ENCODE measurements around the gene CD300E.

Gene CD300E

GRCh38 chr17:74625661-74626060, 2.1 kb upstream of the CD300E start:
- no peak for DNase-seq (ENCODE audit: extremely low read depth, low read depth)
- TF ChIP-seq CTCF (IDR thresholded peaks at IDR 0.05; ENCODE audit: low read depth, low read length, missing control alignments), result no peak
- no peak overlapping the region for H3K4me3 ChIP-seq (replicated peaks; ENCODE audit: low read depth, low read length)

- no peak for DNase-seq (ENCODE audit: extremely low read depth, low read depth)
- TF ChIP-seq CTCF (IDR thresholded peaks at IDR 0.05; ENCODE audit: low read depth, low read length, missing control alignments), result no peak
- H3K4me3 ChIP-seq (replicated peaks; ENCODE audit: low read depth, low read length), result no peak overlapping the region
Observed at GRCh38 chr17:74624131-74624530, 593 bp upstream of the CD300E start.

DNA sequence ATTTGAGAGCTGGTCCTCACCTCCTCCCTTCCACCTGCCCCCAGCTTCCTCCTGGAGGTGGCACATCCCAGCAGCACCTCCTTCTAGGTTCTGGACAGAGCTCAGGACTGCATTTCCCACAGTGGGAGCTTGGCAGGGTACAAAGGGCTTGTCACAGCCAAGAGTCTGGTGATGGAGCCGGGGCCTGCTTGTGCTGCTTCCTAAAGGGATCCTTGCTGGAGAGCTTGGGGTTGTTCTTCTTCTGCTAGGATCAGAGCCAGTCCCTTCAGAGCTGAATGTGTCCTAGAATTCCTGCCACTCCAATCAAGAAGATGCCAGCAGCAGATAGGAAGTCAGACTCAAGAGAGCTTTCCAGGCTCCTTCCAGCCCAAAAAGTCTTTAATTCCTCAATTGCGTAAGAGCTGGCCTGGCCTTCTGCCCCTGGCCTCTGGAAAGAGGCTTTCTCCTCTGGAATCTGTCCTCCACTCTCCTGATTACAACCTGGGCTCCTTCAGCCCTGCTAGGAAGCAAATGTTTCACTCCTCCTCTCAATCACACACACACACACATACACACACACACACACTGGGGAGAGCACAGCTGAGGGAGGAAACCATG, 4.4 kb downstream of the CD300E start:
- DNase-seq (ENCODE audit: extremely low read depth, low read depth), result no peak
- H3K4me3 ChIP-seq (replicated peaks; ENCODE audit: low read depth, low read length), result no peak overlapping the region
- no peak for TF ChIP-seq CTCF (IDR thresholded peaks at IDR 0.05; ENCODE audit: low read depth, low read length, missing control alignments)

DNA sequence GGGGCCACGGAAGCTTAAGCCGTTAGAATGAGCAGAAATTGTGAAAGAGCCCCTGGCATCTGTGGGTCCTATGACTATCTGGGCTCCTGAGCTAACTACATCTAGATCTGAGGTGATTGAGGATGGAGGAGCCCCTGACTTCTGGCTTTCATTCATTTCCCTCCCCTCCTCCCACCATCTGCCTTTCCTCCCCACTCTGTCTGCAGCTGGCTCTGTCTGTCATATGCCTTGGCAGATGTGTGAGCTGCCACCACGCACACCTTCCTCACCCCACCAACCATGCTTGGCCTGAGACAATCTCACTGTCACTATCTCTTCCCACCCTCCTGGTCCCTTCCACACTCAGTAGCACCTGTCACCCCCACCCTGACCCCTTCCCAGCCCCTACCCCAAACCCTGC, 5.1 kb downstream of the CD300E start:
- no peak for TF ChIP-seq CTCF (IDR thresholded peaks at IDR 0.05; ENCODE audit: low read depth, low read length, missing control alignments)
- no peak overlapping the region for H3K4me3 ChIP-seq (replicated peaks; ENCODE audit: low read depth, low read length)
- no peak for DNase-seq (ENCODE audit: extremely low read depth, low read depth)

GRCh38 chr17:74616696-74617095, 6.8 kb downstream of the CD300E start:
- TF ChIP-seq CTCF (IDR thresholded peaks at IDR 0.05; ENCODE audit: low read depth, low read length, missing control alignments), result no peak

DNA sequence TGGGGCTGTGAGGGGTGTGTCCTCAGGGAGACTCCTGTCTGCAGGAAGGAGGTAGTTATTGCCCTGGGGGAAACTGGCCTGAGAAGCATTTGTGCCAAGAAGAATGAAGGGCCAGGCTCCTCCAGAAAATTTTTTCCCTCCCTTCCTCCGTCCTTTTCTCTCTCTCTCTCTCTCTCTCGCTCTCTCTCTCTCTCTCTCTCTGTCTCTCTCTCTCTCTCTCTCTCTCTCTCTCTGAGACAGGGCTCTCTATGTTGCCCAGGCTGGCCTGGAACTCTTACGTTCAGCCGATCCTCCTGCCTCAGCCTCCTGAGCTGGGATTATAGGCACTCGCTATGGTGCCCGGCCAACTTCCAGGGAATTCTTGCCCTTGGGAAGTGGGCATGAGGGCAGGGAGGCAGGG, 11.5 kb downstream of the CD300E start:
- no peak overlapping the region for H3K4me3 ChIP-seq (replicated peaks; ENCODE audit: low read depth, low read length)
- no peak for TF ChIP-seq CTCF (IDR thresholded peaks at IDR 0.05; ENCODE audit: low read depth, low read length, missing control alignments)
- DNase-seq (ENCODE audit: extremely low read depth, low read depth), result no peak

More at GRCh38 chr17:74616696-74617095, 6.8 kb downstream of the CD300E start:
- no peak overlapping the region for H3K4me3 ChIP-seq (replicated peaks; ENCODE audit: low read depth, low read length)
- DNase-seq (ENCODE audit: extremely low read depth, low read depth), result no peak

DNA sequence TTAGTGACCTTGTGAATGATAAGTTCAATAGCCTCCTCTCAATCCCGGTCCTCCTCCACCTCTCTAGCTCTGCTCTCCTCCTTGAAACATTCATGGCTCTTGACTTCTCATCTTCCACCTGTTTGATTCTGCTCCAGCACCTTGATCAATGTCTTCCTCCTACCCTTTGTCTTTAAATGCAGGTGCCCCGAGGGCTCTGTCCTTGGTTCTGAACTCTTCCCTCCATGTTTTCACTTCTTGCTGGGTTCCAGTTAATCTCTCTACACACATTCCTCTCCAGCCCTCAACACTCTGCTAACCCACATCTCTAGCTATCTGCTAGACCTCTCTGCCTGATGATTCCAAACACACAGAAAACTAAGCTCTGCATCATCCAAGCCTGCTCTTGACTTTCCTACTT, 13.4 kb downstream of the CD300E start:
- TF ChIP-seq CTCF (IDR thresholded peaks at IDR 0.05; ENCODE audit: low read depth, low read length, missing control alignments), result no peak
- DNase-seq (ENCODE audit: extremely low read depth, low read depth), result no peak
- H3K4me3 ChIP-seq (replicated peaks; ENCODE audit: low read depth, low read length), result no peak overlapping the region

All from HFF-Myc (cell line).